ENCODE results near the gene TNFRSF6B.
"Not testable (repeated sequence)": the region's sequence is repeated elsewhere in the genome, so short reads cannot be mapped to it uniquely, and the experiment has no call there.

Gene TNFRSF6B

DNA sequence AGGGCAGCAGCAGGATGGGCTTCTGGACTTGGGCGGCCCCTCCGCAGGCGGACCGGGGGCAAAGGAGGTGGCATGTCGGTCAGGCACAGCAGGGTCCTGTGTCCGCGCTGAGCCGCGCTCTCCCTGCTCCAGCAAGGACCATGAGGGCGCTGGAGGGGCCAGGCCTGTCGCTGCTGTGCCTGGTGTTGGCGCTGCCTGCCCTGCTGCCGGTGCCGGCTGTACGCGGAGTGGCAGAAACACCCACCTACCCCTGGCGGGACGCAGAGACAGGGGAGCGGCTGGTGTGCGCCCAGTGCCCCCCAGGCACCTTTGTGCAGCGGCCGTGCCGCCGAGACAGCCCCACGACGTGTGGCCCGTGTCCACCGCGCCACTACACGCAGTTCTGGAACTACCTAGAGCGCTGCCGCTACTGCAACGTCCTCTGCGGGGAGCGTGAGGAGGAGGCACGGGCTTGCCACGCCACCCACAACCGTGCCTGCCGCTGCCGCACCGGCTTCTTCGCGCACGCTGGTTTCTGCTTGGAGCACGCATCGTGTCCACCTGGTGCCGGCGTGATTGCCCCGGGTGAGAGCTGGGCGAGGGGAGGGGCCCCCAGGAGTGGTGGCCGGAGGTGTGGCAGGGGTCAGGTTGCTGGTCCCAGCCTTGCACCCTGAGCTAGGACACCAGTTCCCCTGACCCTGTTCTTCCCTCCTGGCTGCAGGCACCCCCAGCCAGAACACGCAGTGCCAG lies at the start of gene TNFRSF6B:
TNFRSF6B (plus strand) TSS at position 25 of the 729 bp plus-strand sequence; CDS start at position 141, 116 bp downstream.
- no peak for DNase-seq

- no peak for DNase-seq
Measured at GRCh38 chr20:63648190-63648589, 48.3 kb upstream of the TNFRSF6B start.

GRCh38 chr20:63648895-63649589 lies 47.4 kb upstream of the TNFRSF6B start:
- DNase-seq = no peak

DNA sequence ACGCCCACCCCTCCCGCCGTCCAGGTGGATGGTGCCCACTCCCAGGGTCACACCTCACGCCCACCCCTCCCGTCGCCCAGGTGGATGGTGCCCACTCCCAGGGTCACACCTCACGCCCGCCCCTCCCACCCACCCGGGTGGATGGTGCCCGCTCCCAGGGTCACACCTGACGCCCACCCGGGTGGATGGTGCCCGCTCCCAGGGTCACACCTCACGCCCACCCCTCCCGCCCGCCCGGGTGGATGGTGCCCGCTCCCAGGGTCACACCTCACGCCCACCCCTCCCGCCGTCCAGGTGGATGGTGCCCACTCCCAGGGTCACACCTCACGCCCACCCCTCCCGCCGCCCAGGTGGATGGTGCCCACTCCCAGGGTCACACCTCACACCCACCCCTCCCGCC lies 46.0 kb upstream of the TNFRSF6B start:
- DNase-seq = not testable (repeated sequence)

DNA sequence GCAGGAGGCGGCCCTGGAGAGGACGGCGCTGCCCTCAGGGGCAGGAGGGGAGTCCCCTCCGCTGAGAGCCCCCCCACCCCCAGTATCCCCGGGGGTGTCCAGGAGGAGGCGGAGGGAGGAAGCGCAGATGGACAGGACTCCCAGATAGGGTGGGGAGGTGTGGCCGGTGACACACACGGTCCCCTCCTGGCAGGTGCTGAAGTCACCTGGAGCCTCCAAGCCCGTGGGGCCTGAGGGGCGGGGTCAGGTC lies 44.6 kb upstream of the TNFRSF6B start:
- no peak for DNase-seq

- peak; percentile 50 for DNase-seq
Measured at GRCh38 chr20:63652192-63652980, 44.1 kb upstream of the TNFRSF6B start.

- DNase-seq = peak; percentile 77
Measured at GRCh38 chr20:63653041-63653973, 43.1 kb upstream of the TNFRSF6B start, which contains the start of gene STMN3. Gene STMN3, minus strand, starts transcription at chr20:63653424. Its CDS starts 79 bp downstream, at chr20:63653345.

DNA sequence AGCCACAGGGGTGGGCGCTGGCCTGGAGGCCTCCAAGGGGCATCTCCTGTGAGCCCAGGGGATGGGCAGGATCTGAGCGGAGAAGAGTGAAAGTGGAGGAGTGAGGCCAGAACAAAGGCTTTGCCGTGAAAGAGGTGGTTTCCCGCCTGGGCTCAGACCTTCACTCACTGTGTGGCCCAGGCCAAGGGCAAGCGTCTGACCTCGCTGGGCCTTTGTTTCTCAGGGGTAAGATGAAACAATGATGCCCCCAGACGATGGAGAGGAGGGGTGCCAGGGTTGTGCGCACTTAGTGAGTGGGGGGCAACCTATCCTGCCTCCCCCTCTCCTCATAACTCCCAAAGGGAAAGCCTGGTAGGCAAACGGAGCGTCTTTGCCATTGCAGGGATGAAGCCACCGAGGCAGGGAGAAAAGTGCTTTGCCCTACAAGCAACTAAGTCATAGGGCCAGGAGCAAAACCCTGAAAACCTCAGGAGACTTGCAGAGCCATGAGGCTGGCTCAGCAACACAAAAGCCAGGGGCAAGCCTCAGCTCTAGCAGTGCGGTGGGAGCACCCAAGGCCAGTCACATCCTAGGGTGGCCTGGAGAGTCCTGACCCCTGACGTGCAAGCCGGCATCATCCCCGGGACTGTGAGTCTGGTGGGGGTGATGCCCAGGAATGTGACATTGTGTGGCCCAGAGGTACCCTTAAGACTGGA lies 42.3 kb upstream of the TNFRSF6B start:
- DNase-seq = no peak

- DNase-seq = no peak
Measured at GRCh38 chr20:63655249-63655648, 41.2 kb upstream of the TNFRSF6B start.

DNA sequence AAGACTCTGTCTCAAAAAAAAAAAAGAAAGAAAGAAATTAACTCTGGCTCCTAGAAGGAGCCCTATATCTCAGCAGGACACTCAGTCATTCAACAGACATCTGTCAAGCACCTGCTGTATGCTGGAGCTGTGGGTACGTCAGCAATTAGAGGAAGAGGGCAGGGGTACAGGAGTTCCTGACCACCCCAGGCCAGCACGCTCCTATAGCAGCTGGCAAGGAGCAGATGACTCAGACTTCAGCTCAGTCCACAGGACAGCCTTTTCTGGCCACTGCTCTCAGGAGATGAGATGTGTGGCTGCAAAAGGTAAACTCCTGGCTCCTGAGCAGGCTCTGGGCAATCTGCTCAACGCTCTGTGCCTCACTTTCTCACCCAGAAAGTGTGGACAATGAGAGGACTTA lies 40.0 kb upstream of the TNFRSF6B start:
- DNase-seq = no peak

- DNase-seq = no peak
Measured at GRCh38 chr20:63657260-63657936, 39.1 kb upstream of the TNFRSF6B start.

DNA sequence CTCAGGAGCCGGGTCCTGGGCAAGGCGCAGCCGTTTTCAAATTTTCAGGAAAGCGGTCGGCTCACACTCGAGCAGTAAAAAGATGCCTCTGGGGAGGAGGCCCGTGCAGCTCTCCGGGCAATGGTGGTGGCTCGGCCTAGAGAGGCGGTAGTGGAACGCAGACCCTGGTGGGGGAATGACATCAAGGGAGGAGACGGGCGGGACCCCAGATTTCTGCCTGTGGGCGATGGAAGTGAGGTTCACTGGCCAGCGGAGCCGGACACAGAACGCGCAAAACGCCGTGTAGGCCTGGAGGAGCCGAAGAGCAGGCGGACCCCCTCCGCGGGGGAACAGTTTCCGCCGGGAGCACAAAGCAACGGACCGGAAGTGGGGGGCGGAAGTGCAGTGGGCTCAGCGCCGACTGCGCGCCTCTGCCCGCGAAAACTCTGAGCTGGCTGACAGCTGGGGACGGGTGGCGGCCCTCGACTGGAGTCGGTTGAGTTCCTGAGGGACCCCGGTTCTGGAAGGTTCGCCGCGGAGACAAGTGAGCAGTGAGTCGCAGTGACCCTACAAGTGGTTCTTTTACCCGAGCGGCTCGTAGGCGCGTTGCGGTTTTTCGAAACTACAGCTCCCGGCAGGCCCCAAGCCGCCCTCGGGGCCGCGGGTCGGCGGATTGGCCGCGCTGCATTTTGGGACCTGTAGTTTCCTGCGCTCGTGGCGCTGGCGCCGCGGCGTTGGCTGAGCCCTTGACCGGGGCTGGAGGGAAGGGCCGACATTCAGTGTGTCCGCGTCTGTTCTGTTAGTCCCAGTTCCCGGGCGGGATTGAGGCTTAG lies 38.3 kb upstream of the TNFRSF6B start, which contains the start of gene RTEL1:
RTEL1 (plus strand) TSS at position 376 of the 812 bp plus-strand sequence. CDS start 1,091 bp downstream, outside the sequence.
- DNase-seq = peak; percentile 91

DNA sequence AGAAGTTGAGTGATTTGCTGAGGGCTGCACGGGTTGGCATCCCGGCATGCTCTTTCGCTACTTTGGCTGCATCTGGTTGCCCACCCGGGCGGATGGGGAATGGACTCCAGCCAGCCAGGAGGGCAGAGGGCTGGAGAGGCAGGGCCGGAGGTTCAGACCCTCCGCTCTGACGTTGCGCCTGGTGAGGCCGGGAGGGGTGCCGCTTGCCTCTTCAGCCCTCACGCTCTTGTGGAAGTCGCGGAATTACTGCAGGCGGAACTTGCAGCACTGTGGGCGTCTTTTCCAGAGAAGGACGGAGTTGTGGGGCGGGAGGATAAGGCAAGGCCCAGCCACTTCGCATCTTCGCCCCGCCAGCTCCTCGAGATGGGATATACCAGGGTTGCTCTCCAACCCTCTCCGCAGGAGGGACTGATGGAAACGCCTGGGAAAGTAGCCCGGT lies 37.7 kb upstream of the TNFRSF6B start:
- DNase-seq = no peak

GRCh38 chr20:63659370-63659769 lies 37.1 kb upstream of the TNFRSF6B start:
- no peak for DNase-seq

DNA sequence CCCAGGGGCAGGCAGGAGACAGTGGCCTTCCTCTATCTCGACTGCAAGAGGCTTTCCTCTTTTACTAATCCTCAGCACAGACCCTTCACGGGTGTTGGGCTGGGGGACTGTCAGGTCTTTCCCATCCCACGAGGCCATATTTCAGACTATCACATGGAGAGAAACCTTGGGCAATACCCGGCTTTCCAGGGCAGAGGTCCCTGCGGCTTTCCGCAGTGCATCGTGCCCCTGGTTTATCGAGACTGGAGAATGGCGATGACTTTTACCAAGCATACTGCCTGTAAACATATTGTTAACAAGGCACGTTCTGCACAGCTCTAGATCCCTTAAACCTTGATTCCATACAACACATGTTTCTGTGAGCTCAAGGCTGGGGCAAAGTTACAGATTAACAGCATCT lies 36.3 kb upstream of the TNFRSF6B start:
- not testable (repeated sequence) for DNase-seq

DNA sequence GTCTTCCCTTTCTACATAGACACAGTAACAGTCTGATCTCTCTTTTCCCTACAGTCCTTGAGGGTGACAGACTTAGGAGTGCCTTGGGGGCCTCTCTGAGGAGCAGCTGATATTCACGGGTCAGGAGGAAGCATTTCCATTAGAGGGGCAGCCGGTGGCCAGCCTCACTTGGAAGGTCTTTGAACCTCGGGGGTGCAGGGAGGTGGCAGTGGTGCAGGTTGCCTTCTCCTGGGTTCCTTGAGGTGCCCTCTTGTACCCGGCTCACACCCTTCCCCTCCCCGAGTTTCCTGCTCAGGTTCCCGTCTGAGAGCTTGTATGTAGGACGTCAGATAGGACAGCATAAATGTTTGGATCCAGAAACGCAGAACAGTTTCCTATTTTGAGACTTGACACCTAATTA lies 35.8 kb upstream of the TNFRSF6B start:
- DNase-seq = no peak

- no peak for DNase-seq
Measured at GRCh38 chr20:63661108-63661507, 35.3 kb upstream of the TNFRSF6B start.

DNA sequence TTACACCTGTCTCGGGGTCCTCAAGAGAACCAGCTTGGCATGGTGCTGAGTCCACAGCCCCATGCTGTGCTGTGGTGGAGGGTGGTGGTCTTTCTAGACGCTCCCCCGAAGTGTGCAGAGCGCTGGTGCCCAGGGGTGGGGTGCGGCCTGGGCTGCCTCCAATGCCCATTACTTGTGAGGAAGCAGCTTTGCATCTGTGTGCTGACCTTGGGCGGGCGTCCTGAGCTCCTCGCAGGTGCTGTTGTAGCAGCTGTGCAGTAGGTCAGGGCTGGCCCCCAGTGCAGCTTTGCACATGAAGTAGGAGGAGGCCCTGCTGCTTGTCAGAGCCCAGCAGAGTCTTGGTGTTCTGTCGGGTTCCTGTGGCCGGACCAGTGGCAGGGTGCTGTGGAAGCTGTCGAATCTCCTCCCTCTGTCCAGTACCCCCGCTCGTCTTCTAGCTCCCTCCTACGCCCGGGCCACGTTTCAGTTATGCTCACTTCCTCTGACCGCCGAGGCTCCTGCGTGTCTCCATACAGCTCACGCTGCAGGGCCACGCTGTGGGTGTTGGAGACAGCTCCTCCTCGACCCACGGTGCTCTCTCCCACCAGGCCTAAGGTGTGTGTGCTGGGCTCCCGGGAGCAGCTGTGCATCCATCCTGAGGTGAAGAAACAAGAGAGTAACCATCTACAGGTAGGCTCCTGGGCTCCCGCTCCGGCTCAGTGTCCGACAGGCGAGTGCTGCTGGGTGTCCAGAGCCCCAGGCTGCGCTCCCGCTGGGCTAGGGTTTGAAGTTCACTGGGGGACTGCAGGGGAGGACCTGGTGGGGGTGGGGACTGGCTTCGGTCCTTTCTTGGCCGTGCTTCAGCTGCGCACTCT lies 34.3 kb upstream of the TNFRSF6B start:
- no peak for DNase-seq

- no peak for DNase-seq
Measured at GRCh38 chr20:63662813-63663189, 33.7 kb upstream of the TNFRSF6B start.
